ENCODE measurements around the gene MRPL37.

DNA sequence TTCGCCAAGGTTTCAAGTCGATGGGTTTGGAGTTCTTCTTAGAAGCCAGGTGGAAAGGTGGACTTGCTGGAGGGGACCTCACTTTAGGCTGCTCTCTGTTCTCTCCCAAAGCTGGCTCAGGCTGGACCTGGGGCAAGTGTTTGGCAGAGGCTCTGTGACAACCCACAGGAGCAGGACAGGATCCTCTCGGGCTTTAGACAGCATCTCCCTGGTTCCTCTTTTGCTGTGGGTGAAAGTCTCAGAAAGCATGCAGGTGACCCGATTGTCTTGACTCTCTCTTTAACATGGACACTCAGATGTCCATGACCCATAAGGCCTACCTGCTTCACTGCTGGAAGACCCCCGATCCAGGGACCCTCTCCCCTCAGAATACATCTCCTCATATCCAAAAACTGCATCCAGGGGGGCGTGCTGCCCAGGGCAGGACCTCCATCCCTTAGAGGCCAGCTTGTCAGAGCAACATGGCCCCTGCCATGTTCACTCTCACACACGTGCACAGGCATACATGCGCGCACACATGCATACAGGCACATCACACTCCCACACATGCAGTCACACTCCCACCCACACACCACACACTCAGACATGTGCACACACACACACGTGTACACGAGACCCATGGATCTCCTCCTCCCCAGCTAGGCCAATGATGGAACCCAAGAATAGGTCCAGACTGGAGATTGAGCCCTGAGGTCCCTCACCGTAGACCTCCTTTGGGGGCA lies 21.3 kb downstream of the MRPL37 start:
- TF ChIP-seq ZNF621 (tag by site-specific recombination; IDR thresholded peaks at IDR 0.05) (no peak), SP2 (tag by site-specific recombination; IDR thresholded peaks at IDR 0.05) (no peak), MYNN (tag by site-specific recombination; IDR thresholded peaks at IDR 0.05; ENCODE audit: borderline replicate concordance) (no peak)

Data from HEK293 (cell line).